NCI-H446 treated with DMSO at 0.1 percent for 48 hours (cell line): Measurements from ENCODE around the gene TMEM229B.

Experiments used
- DNase-seq: peaks from one replicate; lab custom pipeline; 2025; lab: John Stamatoyannopoulos, UW

The TMEM229B gene

DNA sequence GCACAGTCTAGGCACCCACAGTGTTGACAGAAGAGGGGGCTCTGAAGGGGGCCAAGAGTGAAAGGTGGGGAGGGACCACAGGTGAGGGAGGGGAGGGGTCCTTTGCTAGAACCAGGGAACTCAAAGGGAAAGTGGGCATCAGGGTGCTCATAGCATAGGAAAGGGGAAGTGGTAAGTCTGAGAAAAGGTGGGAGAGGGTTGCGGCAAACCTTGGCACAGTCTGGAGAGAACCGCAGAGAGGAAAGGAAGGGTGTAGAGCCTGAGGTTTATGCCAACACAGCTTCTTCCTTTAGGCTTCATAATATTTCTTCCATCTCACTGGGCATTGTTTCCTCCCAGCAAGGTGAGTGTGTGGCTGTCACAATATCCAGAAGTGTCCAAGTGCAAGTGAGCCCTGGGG is 65.1 kb downstream of the TMEM229B start:
- DNase-seq: no peak

DNA sequence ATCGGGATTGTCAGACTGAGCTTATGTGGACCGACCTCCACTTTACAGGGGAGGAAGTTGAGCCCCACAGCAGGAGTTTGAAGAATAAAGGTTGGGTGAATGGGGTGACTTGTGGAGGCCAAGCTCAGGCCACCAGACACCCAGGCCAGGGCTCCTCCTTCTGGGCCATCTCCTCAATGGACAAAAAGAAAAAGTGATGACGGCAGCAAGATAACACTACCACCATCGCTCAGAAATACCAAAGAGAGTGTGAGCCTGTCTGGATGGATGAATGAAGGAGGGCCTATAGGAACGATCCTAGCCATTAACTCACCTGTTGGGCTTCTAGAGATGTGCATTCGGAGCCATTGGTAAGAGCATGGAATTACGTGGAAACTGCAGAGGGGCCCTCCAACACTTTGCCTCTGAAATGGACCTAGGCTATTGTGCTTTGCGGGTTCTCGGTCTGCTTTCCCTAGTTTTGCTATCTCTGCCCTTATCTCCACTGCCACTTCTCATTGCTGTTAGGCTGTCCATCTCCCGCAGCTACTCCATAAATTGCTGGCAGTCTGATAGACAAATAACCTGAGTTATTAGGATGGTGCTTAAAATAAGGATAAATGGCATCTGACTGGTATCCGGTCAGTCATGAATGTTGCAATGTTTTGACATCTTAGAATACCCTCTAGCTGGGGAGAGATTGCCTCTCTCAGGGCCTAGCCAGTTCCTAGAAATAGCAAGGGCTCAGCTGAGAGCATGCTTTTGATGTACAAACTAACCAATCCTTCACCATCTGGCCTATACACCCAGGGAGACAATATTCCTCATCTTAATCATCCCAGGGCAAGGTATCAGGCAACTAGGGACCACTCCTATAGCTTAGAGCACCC is 66.9 kb downstream of the TMEM229B start:
- no peak for DNase-seq
